Umbilical cord (tissue), 2 donors: ENCODE results near the gene MPO. TPM values are rescaled to one million over a fixed set of nuclear protein-coding genes. Genes with fewer than 3 reads are reported as not detected.

Source experiments
- DNase-seq: peaks from one replicate; pipeline ENCODE4 v3.0.0-alpha.2; 2015; ENCODE audit warnings: low spot score
- total RNA-seq: library from RNA; depleted of rRNA; stranded (reverse); fragments of >200 nt; gene quantifications from one replicate; pipeline ENCODE4 v1.2.3, GENCODE V29; 2014; ENCODE audit warnings: low replicate concordance; ENCODE audit not compliant: insufficient read depth

MPO gene
- total RNA-seq, 1 donor from 2014 or later = not detected

- DNase-seq = no peak
Measured at GRCh38 chr17:58233543-58233942, 47.2 kb downstream of the MPO start.

- peak; percentile 32 for DNase-seq
Measured at GRCh38 chr17:58232707-58233156, 48.0 kb downstream of the MPO start.

- peak; percentile 79 for DNase-seq
Measured at GRCh38 chr17:58231641-58232040, 49.1 kb downstream of the MPO start.

- no peak for DNase-seq
Measured at GRCh38 chr17:58229881-58230280, 50.9 kb downstream of the MPO start.

GRCh38 chr17:58229384-58229783 lies 51.4 kb downstream of the MPO start:
- no peak for DNase-seq

GRCh38 chr17:58228679-58229078 lies 52.1 kb downstream of the MPO start:
- no peak for DNase-seq

GRCh38 chr17:58227733-58228132 lies 53.0 kb downstream of the MPO start:
- no peak for DNase-seq

- no peak for DNase-seq
Measured at GRCh38 chr17:58224315-58224714, 56.4 kb downstream of the MPO start.

Other genes with a start within 250 kb of the MPO start
- gene DYNLL2, start 197.5 kb downstream of the MPO start, total RNA-seq = 20.5 TPM
- gene OR4D1, start 132.6 kb downstream of the MPO start, total RNA-seq = 4.6 TPM
- gene OR4D2, start 114.0 kb downstream of the MPO start, total RNA-seq = 2.2 TPM
- not detected for gene EPX, start 88.2 kb downstream of the MPO start, total RNA-seq
- 6.5 TPM for gene MKS1, start 61.7 kb downstream of the MPO start, total RNA-seq
- 0.24 TPM for gene LPO, start 42.4 kb downstream of the MPO start, total RNA-seq
- 18.1 TPM for gene TSPOAP1, start 47.9 kb upstream of the MPO start, total RNA-seq
- 43.1 TPM for gene SUPT4H1, start 71.3 kb upstream of the MPO start, total RNA-seq
- gene RNF43, start 136.6 kb upstream of the MPO start, total RNA-seq = 3.6 TPM
- 0.72 TPM for gene HSF5, start 207.5 kb upstream of the MPO start, total RNA-seq
- 42.6 TPM for gene MTMR4, start 233.7 kb upstream of the MPO start, total RNA-seq